ENCODE results near the gene PTTG1IP.

The PTTG1IP gene

GRCh38 chr21:44894687-44895302, 21.3 kb upstream of the PTTG1IP start:
- DNase-seq = no peak

GRCh38 chr21:44893948-44894656, 20.6 kb upstream of the PTTG1IP start:
- no peak for DNase-seq

GRCh38 chr21:44893278-44893556, 19.7 kb upstream of the PTTG1IP start:
- no peak for DNase-seq

- DNase-seq = peak; percentile 8
Measured at GRCh38 chr21:44892536-44893277, 19.2 kb upstream of the PTTG1IP start.

GRCh38 chr21:44892095-44892494, 18.6 kb upstream of the PTTG1IP start:
- no peak for DNase-seq

GRCh38 chr21:44891631-44892031, 18.1 kb upstream of the PTTG1IP start:
- no peak for DNase-seq

- no peak for DNase-seq
Measured at GRCh38 chr21:44890961-44891541, 17.6 kb upstream of the PTTG1IP start.

- no peak for DNase-seq
Measured at GRCh38 chr21:44890338-44890931, 16.9 kb upstream of the PTTG1IP start.

- no peak for DNase-seq
Measured at GRCh38 chr21:44889625-44890337, 16.3 kb upstream of the PTTG1IP start.

- no peak for DNase-seq
Measured at GRCh38 chr21:44888581-44889550, 15.4 kb upstream of the PTTG1IP start.

GRCh38 chr21:44887807-44888580, 14.5 kb upstream of the PTTG1IP start:
- DNase-seq = no peak

GRCh38 chr21:44887126-44887806, 13.8 kb upstream of the PTTG1IP start:
- no peak for DNase-seq

- DNase-seq = no peak
Measured at GRCh38 chr21:44886113-44887075, 12.9 kb upstream of the PTTG1IP start.

GRCh38 chr21:44885615-44886014, 12.1 kb upstream of the PTTG1IP start:
- no peak for DNase-seq

- DNase-seq = no peak
Measured at GRCh38 chr21:44884097-44884496, 10.6 kb upstream of the PTTG1IP start.

- DNase-seq = no peak
Measured at GRCh38 chr21:44883250-44883649, 9.8 kb upstream of the PTTG1IP start.

GRCh38 chr21:44881198-44881872, 7.8 kb upstream of the PTTG1IP start:
- no peak for DNase-seq
